ENCODE measurements around the gene RPL28. TPM values are rescaled to one million over a fixed set of nuclear protein-coding genes. Genes with fewer than 3 reads are reported as not detected.
"Not testable (repeated sequence)": the region's sequence is repeated elsewhere in the genome, so short reads cannot be mapped to it uniquely, and the experiment has no call there.

The RPL28 gene
- total RNA-seq, 1 donor from 2014 or later, result 227 TPM

GRCh38 chr19:55447421-55448174, 61.9 kb downstream of the RPL28 start:
- DNase-seq (ENCODE audit: low spot score), result no peak

- DNase-seq (ENCODE audit: low spot score), result not testable (repeated sequence)
Observed at GRCh38 chr19:55448175-55448490, 62.4 kb downstream of the RPL28 start.

GRCh38 chr19:55449469-55449868, 63.7 kb downstream of the RPL28 start:
- no peak for DNase-seq (ENCODE audit: low spot score)

GRCh38 chr19:55451163-55451964, 65.6 kb downstream of the RPL28 start:
- DNase-seq (ENCODE audit: low spot score), result no peak

GRCh38 chr19:55451965-55452748, 66.4 kb downstream of the RPL28 start:
- DNase-seq (ENCODE audit: low spot score), result no peak

Other genes with a start within 250 kb of the RPL28 start
- gene TNNT1, start 236.7 kb upstream of the RPL28 start, total RNA-seq (ENCODE audit: insufficient read depth, low replicate concordance), result 0.72 TPM
- gene TNNI3, start 228.2 kb upstream of the RPL28 start, total RNA-seq (ENCODE audit: insufficient read depth, low replicate concordance), result 3.6 TPM
- gene DNAAF3, start 219.3 kb upstream of the RPL28 start, total RNA-seq (ENCODE audit: insufficient read depth, low replicate concordance), result 1.4 TPM
- gene SYT5, start 205.6 kb upstream of the RPL28 start, total RNA-seq (ENCODE audit: insufficient read depth, low replicate concordance), result 1.9 TPM
- 0.24 TPM for gene PTPRH, start 176.4 kb upstream of the RPL28 start, total RNA-seq (ENCODE audit: insufficient read depth, low replicate concordance)
- gene TMEM86B, start 157.2 kb upstream of the RPL28 start, total RNA-seq (ENCODE audit: insufficient read depth, low replicate concordance), result 4.1 TPM
- gene PPP6R1, start 126.9 kb upstream of the RPL28 start, total RNA-seq (ENCODE audit: insufficient read depth, low replicate concordance), result 10.4 TPM
- 7.0 TPM for gene HSPBP1, start 105.8 kb upstream of the RPL28 start, total RNA-seq (ENCODE audit: insufficient read depth, low replicate concordance)
- gene BRSK1, start 101.9 kb upstream of the RPL28 start, total RNA-seq (ENCODE audit: insufficient read depth, low replicate concordance), result not detected
- 2.2 TPM for gene TMEM150B, start 60.6 kb upstream of the RPL28 start, total RNA-seq (ENCODE audit: insufficient read depth, low replicate concordance)
- gene KMT5C, start 46.1 kb upstream of the RPL28 start, total RNA-seq (ENCODE audit: insufficient read depth, low replicate concordance), result 10.6 TPM
- not detected for gene COX6B2, start 31.2 kb upstream of the RPL28 start, total RNA-seq (ENCODE audit: insufficient read depth, low replicate concordance)
- gene GARIN5B, start 22.7 kb upstream of the RPL28 start, total RNA-seq (ENCODE audit: insufficient read depth, low replicate concordance), result not detected
- gene IL11, start 15.5 kb upstream of the RPL28 start, total RNA-seq (ENCODE audit: insufficient read depth, low replicate concordance), result 12.0 TPM
- gene TMEM190, start 9.1 kb upstream of the RPL28 start, total RNA-seq (ENCODE audit: insufficient read depth, low replicate concordance), result not detected
- gene TMEM238, start 1.6 kb upstream of the RPL28 start, total RNA-seq (ENCODE audit: insufficient read depth, low replicate concordance), result 8.9 TPM
- 19.3 TPM for gene UBE2S, start 21.9 kb downstream of the RPL28 start, total RNA-seq (ENCODE audit: insufficient read depth, low replicate concordance)
- 1.2 TPM for gene SHISA7, start 57.4 kb downstream of the RPL28 start, total RNA-seq (ENCODE audit: insufficient read depth, low replicate concordance)
- gene ISOC2, start 75.7 kb downstream of the RPL28 start, total RNA-seq (ENCODE audit: insufficient read depth, low replicate concordance), result 15.9 TPM
- 3.9 TPM for gene C19orf85, start 78.8 kb downstream of the RPL28 start, total RNA-seq (ENCODE audit: insufficient read depth, low replicate concordance)
- gene ZNF628, start 90.7 kb downstream of the RPL28 start, total RNA-seq (ENCODE audit: insufficient read depth, low replicate concordance), result 1.7 TPM
- 18.8 TPM for gene NAT14, start 99.3 kb downstream of the RPL28 start, total RNA-seq (ENCODE audit: insufficient read depth, low replicate concordance)
- 67.9 TPM for gene SSC5D, start 102.5 kb downstream of the RPL28 start, total RNA-seq (ENCODE audit: insufficient read depth, low replicate concordance)
- not detected for gene SBK2, start 151.2 kb downstream of the RPL28 start, total RNA-seq (ENCODE audit: insufficient read depth, low replicate concordance)
- gene SBK3, start 159.6 kb downstream of the RPL28 start, total RNA-seq (ENCODE audit: insufficient read depth, low replicate concordance), result not detected
- 1.4 TPM for gene ZNF579, start 194.9 kb downstream of the RPL28 start, total RNA-seq (ENCODE audit: insufficient read depth, low replicate concordance)
- gene FIZ1, start 213.6 kb downstream of the RPL28 start, total RNA-seq (ENCODE audit: insufficient read depth, low replicate concordance), result 2.4 TPM
- 7.2 TPM for gene ZNF524, start 214.4 kb downstream of the RPL28 start, total RNA-seq (ENCODE audit: insufficient read depth, low replicate concordance)
- 0.72 TPM for gene ZNF865, start 219.7 kb downstream of the RPL28 start, total RNA-seq (ENCODE audit: insufficient read depth, low replicate concordance)
- gene ZNF784, start 238.6 kb downstream of the RPL28 start, total RNA-seq (ENCODE audit: insufficient read depth, low replicate concordance), result 5.1 TPM

All from umbilical cord (tissue), 2 donors.